Measurements from ENCODE around the gene ALG9. TPM values are rescaled to one million over a fixed set of nuclear protein-coding genes. Genes with fewer than 3 reads are reported as not detected.

Gene ALG9
- polyA plus RNA-seq (2013, experiment 1 of 2), result 48.3 TPM
- 43.3 TPM for polyA plus RNA-seq (2013, experiment 2 of 2)

GRCh38 chr11:111870886-111871692 is at the start of gene ALG9:
TSS of gene ALG9 (minus strand) at chr11:111871581. CDS start at chr11:111871482, 99 bp downstream.
- H3K27ac ChIP-seq (ENCODE audit: low read depth, low read length, severe bottlenecking), result peak within 1 kb of the TSS; percentile 68
- no peaks in the 10 kb centered on the region for H3K4me1 ChIP-seq (ENCODE audit: control insufficient read depth, insufficient read depth, low read length, poor library complexity, severe bottlenecking)
- H3K4me3 ChIP-seq (ENCODE audit: extremely low read depth, insufficient read depth, low read length, poor library complexity, severe bottlenecking), result peak within 1 kb of the TSS; percentile 81
- H3K36me3 ChIP-seq (ENCODE audit: control insufficient read depth, insufficient read depth, low read length), result peaks cover 28% of the 10 kb centered on the region
- WGBS, 2 experiments (ENCODE audit: insufficient coverage in 2 of 2), result 1% methylated on average over 35 to 43 of the region's 51 CpGs
- no peaks in the 10 kb centered on the region for H3K9me3 ChIP-seq (ENCODE audit: control insufficient read depth, low read length)

- Histone ChIP-seq H3K4me1 (ENCODE audit: control insufficient read depth, insufficient read depth, low read length, poor library complexity, severe bottlenecking) (peaks cover 27% of the 10 kb centered on the region), H3K9me3 (ENCODE audit: control insufficient read depth, low read length) (no peaks in the 10 kb centered on the region), H3K36me3 (ENCODE audit: control insufficient read depth, insufficient read depth, low read length) (no peaks in the 10 kb centered on the region), H3K27ac (ENCODE audit: low read depth, low read length, severe bottlenecking) (no peak overlapping the region), H3K4me3 (ENCODE audit: extremely low read depth, insufficient read depth, low read length, poor library complexity, severe bottlenecking) (no peak overlapping the region)
- no CpG with 5 or more reads among the region's 2 CpGs for WGBS, 2 experiments (ENCODE audit: insufficient coverage in 2 of 2)
Observed at GRCh38 chr11:111920908-111921307, 49.5 kb upstream of the ALG9 start.

GRCh38 chr11:111918390-111919256 is 47.2 kb upstream of the ALG9 start, which contains the start of gene C11orf52:
TSS of gene C11orf52 (plus strand) at chr11:111918913. CDS start at chr11:111918973, 60 bp downstream.
- 62 to 72% methylated on average over 16 of the region's 19 CpGs for WGBS, 2 experiments (ENCODE audit: insufficient coverage in 2 of 2)
- H3K4me3 ChIP-seq (ENCODE audit: extremely low read depth, insufficient read depth, low read length, poor library complexity, severe bottlenecking), result no peak within 1 kb of the TSS
- H3K4me1 ChIP-seq (ENCODE audit: control insufficient read depth, insufficient read depth, low read length, poor library complexity, severe bottlenecking), result peaks cover 10% of the 10 kb centered on the region
- H3K9me3 ChIP-seq (ENCODE audit: control insufficient read depth, low read length), result no peaks in the 10 kb centered on the region
- no peaks in the 10 kb centered on the region for H3K36me3 ChIP-seq (ENCODE audit: control insufficient read depth, insufficient read depth, low read length)
- H3K27ac ChIP-seq (ENCODE audit: low read depth, low read length, severe bottlenecking), result no peak within 1 kb of the TSS

GRCh38 chr11:111917788-111918187 is 46.4 kb upstream of the ALG9 start:
- H3K4me1 ChIP-seq (ENCODE audit: control insufficient read depth, insufficient read depth, low read length, poor library complexity, severe bottlenecking), result peaks cover 10% of the 10 kb centered on the region
- H3K27ac ChIP-seq (ENCODE audit: low read depth, low read length, severe bottlenecking), result no peak overlapping the region
- H3K4me3 ChIP-seq (ENCODE audit: extremely low read depth, insufficient read depth, low read length, poor library complexity, severe bottlenecking), result no peak overlapping the region
- no peaks in the 10 kb centered on the region for H3K9me3 ChIP-seq (ENCODE audit: control insufficient read depth, low read length)
- no peaks in the 10 kb centered on the region for H3K36me3 ChIP-seq (ENCODE audit: control insufficient read depth, insufficient read depth, low read length)
- 92 to 100% methylated on average over 3 of the region's 3 CpGs for WGBS, 2 experiments (ENCODE audit: insufficient coverage in 2 of 2)

GRCh38 chr11:111917312-111917711 is 45.9 kb upstream of the ALG9 start:
- Histone ChIP-seq H3K9me3 (ENCODE audit: control insufficient read depth, low read length) (no peaks in the 10 kb centered on the region), H3K4me3 (ENCODE audit: extremely low read depth, insufficient read depth, low read length, poor library complexity, severe bottlenecking) (no peak overlapping the region), H3K4me1 (ENCODE audit: control insufficient read depth, insufficient read depth, low read length, poor library complexity, severe bottlenecking) (peaks cover 13% of the 10 kb centered on the region), H3K27ac (ENCODE audit: low read depth, low read length, severe bottlenecking) (no peak overlapping the region), H3K36me3 (ENCODE audit: control insufficient read depth, insufficient read depth, low read length) (no peaks in the 10 kb centered on the region)
- WGBS, 2 experiments (ENCODE audit: insufficient coverage in 2 of 2), result 83 to 100% methylated on average over 1 of the region's 2 CpGs

GRCh38 chr11:111916768-111917167 is 45.4 kb upstream of the ALG9 start:
- no peaks in the 10 kb centered on the region for H3K9me3 ChIP-seq (ENCODE audit: control insufficient read depth, low read length)
- no peaks in the 10 kb centered on the region for H3K36me3 ChIP-seq (ENCODE audit: control insufficient read depth, insufficient read depth, low read length)
- 88 to 92% methylated on average over 1 of the region's 1 CpG for WGBS, 2 experiments (ENCODE audit: insufficient coverage in 2 of 2)
- H3K4me3 ChIP-seq (ENCODE audit: extremely low read depth, insufficient read depth, low read length, poor library complexity, severe bottlenecking), result no peak overlapping the region
- H3K4me1 ChIP-seq (ENCODE audit: control insufficient read depth, insufficient read depth, low read length, poor library complexity, severe bottlenecking), result peaks cover 18% of the 10 kb centered on the region
- no peak overlapping the region for H3K27ac ChIP-seq (ENCODE audit: low read depth, low read length, severe bottlenecking)

- H3K4me1 ChIP-seq (ENCODE audit: control insufficient read depth, insufficient read depth, low read length, poor library complexity, severe bottlenecking), result peaks cover 27% of the 10 kb centered on the region
- 52 to 100% methylated on average over 1 to 2 of the region's 4 CpGs for WGBS, 2 experiments (ENCODE audit: insufficient coverage in 2 of 2)
- no peak overlapping the region for H3K4me3 ChIP-seq (ENCODE audit: extremely low read depth, insufficient read depth, low read length, poor library complexity, severe bottlenecking)
- H3K9me3 ChIP-seq (ENCODE audit: control insufficient read depth, low read length), result no peaks in the 10 kb centered on the region
- H3K27ac ChIP-seq (ENCODE audit: low read depth, low read length, severe bottlenecking), result peak overlapping the region; percentile 75
- H3K36me3 ChIP-seq (ENCODE audit: control insufficient read depth, insufficient read depth, low read length), result no peaks in the 10 kb centered on the region
Observed at GRCh38 chr11:111913997-111914396, 42.6 kb upstream of the ALG9 start.

GRCh38 chr11:111913031-111913861 is 41.9 kb upstream of the ALG9 start:
- WGBS, 2 experiments (ENCODE audit: insufficient coverage in 2 of 2), result 83 to 88% methylated on average over 20 to 21 of the region's 24 CpGs

GRCh38 chr11:111912535-111912934 is 41.2 kb upstream of the ALG9 start, which contains the start of gene HSPB2:
TSS of gene HSPB2 (plus strand) at chr11:111912734. CDS start at chr11:111912830, 96 bp downstream.
- H3K4me3 ChIP-seq (ENCODE audit: extremely low read depth, insufficient read depth, low read length, poor library complexity, severe bottlenecking), result peak within 1 kb of the TSS; percentile 2
- 78 to 94% methylated on average over 6 to 19 of the region's 26 CpGs for WGBS, 2 experiments (ENCODE audit: insufficient coverage in 2 of 2)

More at GRCh38 chr11:111913031-111913861, 41.9 kb upstream of the ALG9 start:
- H3K4me3 ChIP-seq (ENCODE audit: extremely low read depth, insufficient read depth, low read length, poor library complexity, severe bottlenecking), result no peak overlapping the region
- H3K36me3 ChIP-seq (ENCODE audit: control insufficient read depth, insufficient read depth, low read length), result no peaks in the 10 kb centered on the region
- H3K27ac ChIP-seq (ENCODE audit: low read depth, low read length, severe bottlenecking), result peak overlapping the region; percentile 75
- no peaks in the 10 kb centered on the region for H3K9me3 ChIP-seq (ENCODE audit: control insufficient read depth, low read length)
- H3K4me1 ChIP-seq (ENCODE audit: control insufficient read depth, insufficient read depth, low read length, poor library complexity, severe bottlenecking), result peaks cover 25% of the 10 kb centered on the region

More at GRCh38 chr11:111912535-111912934, 41.2 kb upstream of the ALG9 start, which contains the start of gene HSPB2:
- peak within 1 kb of the TSS; percentile 75 for H3K27ac ChIP-seq (ENCODE audit: low read depth, low read length, severe bottlenecking)
- H3K36me3 ChIP-seq (ENCODE audit: control insufficient read depth, insufficient read depth, low read length), result no peaks in the 10 kb centered on the region
- no peaks in the 10 kb centered on the region for H3K9me3 ChIP-seq (ENCODE audit: control insufficient read depth, low read length)
- peaks cover 25% of the 10 kb centered on the region for H3K4me1 ChIP-seq (ENCODE audit: control insufficient read depth, insufficient read depth, low read length, poor library complexity, severe bottlenecking)

Measured in mesodermal cell (in vitro differentiated cells).